GM19324 (cell line): ENCODE measurements around the gene RAET1L.
"Not testable (repeated sequence)": the region's sequence is repeated elsewhere in the genome, so short reads cannot be mapped to it uniquely, and the experiment has no call there.

ENCODE experiments used
- ATAC-seq: cut with Tn5 transposase; IDR thresholded peaks from one replicate; pipeline ENCODE4 v1.9.1; 2021; ENCODE audit warnings: mild to moderate bottlenecking, moderate library complexity; ENCODE audit not compliant: unreplicated experiment, low FRiP score

RAET1L gene

GRCh38 chr6:150025201-150025917 is at the start of gene RAET1L:
TSS of gene RAET1L (minus strand) at chr6:150025532. CDS start at chr6:150025471, 61 bp downstream.
- no peak for ATAC-seq

- ATAC-seq = no peak
Observed at GRCh38 chr6:150075034-150075421, 49.7 kb upstream of the RAET1L start.

- not testable (repeated sequence) for ATAC-seq
Observed at GRCh38 chr6:150074396-150075033, 49.2 kb upstream of the RAET1L start.

- no peak for ATAC-seq
Observed at GRCh38 chr6:150072201-150072600, 46.9 kb upstream of the RAET1L start.

GRCh38 chr6:150070236-150070818 is 45.0 kb upstream of the RAET1L start:
- ATAC-seq = no peak

GRCh38 chr6:150069706-150070105 is 44.4 kb upstream of the RAET1L start:
- ATAC-seq = no peak

- peak; percentile 43 for ATAC-seq
Observed at GRCh38 chr6:150068720-150069648, 43.7 kb upstream of the RAET1L start, which contains the start of gene ULBP3. TSS of gene ULBP3 (minus strand) at chr6:150069121. CDS start at chr6:150069066, 55 bp downstream.

GRCh38 chr6:150068151-150068550 is 42.8 kb upstream of the RAET1L start:
- no peak for ATAC-seq

- no peak for ATAC-seq
Observed at GRCh38 chr6:150065083-150065482, 39.8 kb upstream of the RAET1L start.

- no peak for ATAC-seq
Observed at GRCh38 chr6:150063640-150064039, 38.3 kb upstream of the RAET1L start.

- ATAC-seq = not testable (repeated sequence)
Observed at GRCh38 chr6:150059973-150060372, 34.6 kb upstream of the RAET1L start.

- no peak for ATAC-seq
Observed at GRCh38 chr6:150058986-150059385, 33.7 kb upstream of the RAET1L start.

- no peak for ATAC-seq
Observed at GRCh38 chr6:150058231-150058792, 33.0 kb upstream of the RAET1L start.

- no peak for ATAC-seq
Observed at GRCh38 chr6:150057501-150057951, 32.2 kb upstream of the RAET1L start.

GRCh38 chr6:150056916-150057315 is 31.6 kb upstream of the RAET1L start:
- ATAC-seq = no peak

GRCh38 chr6:150056156-150056555 is 30.8 kb upstream of the RAET1L start:
- no peak for ATAC-seq

- ATAC-seq = no peak
Observed at GRCh38 chr6:150055131-150055530, 29.8 kb upstream of the RAET1L start.

GRCh38 chr6:150053450-150053849 is 28.1 kb upstream of the RAET1L start:
- ATAC-seq = no peak

- no peak for ATAC-seq
Observed at GRCh38 chr6:150050846-150051245, 25.5 kb upstream of the RAET1L start.

GRCh38 chr6:150048099-150048498 is 22.8 kb upstream of the RAET1L start:
- ATAC-seq = no peak
